HCT116 (cell line): ENCODE data around the gene SRGAP3. TPM values are rescaled to one million over a fixed set of nuclear protein-coding genes. Genes with fewer than 3 reads are reported as not detected.

Source experiments
- ATAC-seq: fragments of 200-7000 bp; cut with Tn5 transposase; 2 replicates; pipeline ENCODE4 v1.9.1; 2020; ENCODE audit warnings: mild to moderate bottlenecking, moderate library complexity
- BruUV-seq: library from RNA; stranded (reverse); fragments of 400-500 nt; replicated peaks from 2 replicates; lab custom pipeline; 2021; lab: Mats Ljungman, UMichigan
- CTCF ChIA-PET: fragments of 300-600 bp; sonication (Branson Sonifier 250); formaldehyde crosslinking; loops from one replicate; lab custom pipeline; 2021; ENCODE audit warnings: antibody characterized with exemption; lab: Charles Lee
- POLR2A ChIA-PET: fragments of 300-600, 350-600 bp; sonication (Branson Sonifier 250); formaldehyde crosslinking; loops from one replicate; lab custom pipeline; 2021; ENCODE audit warnings: antibody characterized with exemption; lab: Charles Lee
- RAD21 ChIA-PET, 2 experiments: fragments of 300-600 bp; sonication (Branson Sonifier 250); formaldehyde crosslinking; loops; one replicate each; lab custom pipeline; 2023; ENCODE audit warnings: low total read pairs in 2 of 2; ENCODE audit not compliant: uncharacterized antibody in 2 of 2, unreplicated experiment in 2 of 2, low non-redundant PET in 1 of 2; lab: Charles Lee
- DNase-seq: peaks from one replicate; pipeline ENCODE4 v3.0.0-alpha.2; 2010; ENCODE audit warnings: low read depth, low spot score
- H2AFZ ChIP-seq: fragments of 200-600 bp; shearing (Covaris generic), sonication (generic); 2 replicates; pipeline ENCODE4 v1.6.1; 2017; ENCODE audit warnings: low read depth, mixed run types, mixed read lengths, antibody characterized with exemption, low read length; ENCODE audit not compliant: poor library complexity, severe bottlenecking
- H3K27ac ChIP-seq: 2 replicates; pipeline ENCODE4 v1.5.1; 2012; ENCODE audit warnings: low read depth, low read length
- H3K27me3 ChIP-seq: fragments of 200-600 bp; sonication (generic); 2 replicates; pipeline ENCODE4 v1.6.1; 2016; ENCODE audit warnings: mixed run types, low read length, mixed read lengths; ENCODE audit not compliant: insufficient read depth
- H3K36me3 ChIP-seq, 2 experiments: fragments of 200-500 bp in 1 of 2; fragments of 200-600 bp in 1 of 2; sonication (Bioruptor generic) in 1 of 2; sonication (generic) in 1 of 2; 2 replicates each; pipeline versions ENCODE4 v1.5.1 to v1.6.1; 2014 to 2016; ENCODE audit warnings: low read length in 2 of 2, inconsistent platforms in 1 of 2, mixed read lengths in 1 of 2, mixed run types in 1 of 2; ENCODE audit not compliant: insufficient read depth in 2 of 2, control insufficient read depth in 1 of 2
- H3K4me1 ChIP-seq, 2 experiments: fragments of 200-600 bp in 1 of 2; sonication (generic) in 1 of 2; 2 replicates each; pipeline versions ENCODE4 v1.5.1 to v1.6.1; 2012 to 2017; ENCODE audit warnings: low read length in 2 of 2, inconsistent platforms in 1 of 2, mild to moderate bottlenecking in 1 of 2, mixed read lengths in 1 of 2, mixed run types in 1 of 2, moderate library complexity in 1 of 2; ENCODE audit not compliant: insufficient read depth in 2 of 2, control insufficient read depth in 1 of 2
- H3K4me2 ChIP-seq: fragments of 200-600 bp; sonication (generic); 2 replicates; pipeline ENCODE4 v1.6.1; 2017; ENCODE audit warnings: mixed run types, low read length, mixed read lengths
- H3K4me3 ChIP-seq, 2 experiments: fragments of 200-600 bp in 1 of 2; sonication (generic) in 1 of 2; replicated peaks in 1 of 2; 2 replicates each; pipeline ENCODE4 v1.5.1; 2011 to 2016; ENCODE audit warnings: low read length in 2 of 2, control low read depth in 1 of 2, low read depth in 1 of 2, mild to moderate bottlenecking in 1 of 2, mixed read lengths in 1 of 2, mixed run types in 1 of 2
- H3K79me2 ChIP-seq: fragments of 200-600 bp; sonication (generic); 2 replicates; pipeline ENCODE4 v1.6.1; 2017; ENCODE audit warnings: mild to moderate bottlenecking, mixed run types, low read length, moderate library complexity, mixed read lengths; ENCODE audit not compliant: insufficient read depth
- H3K9ac ChIP-seq: fragments of 200-600 bp; sonication (generic); 2 replicates; pipeline ENCODE4 v1.6.1; 2016; ENCODE audit warnings: low read length, mixed read lengths
- H3K9me2 ChIP-seq: fragments of 200-600 bp; sonication (generic), shearing (Covaris generic); 2 replicates; pipeline ENCODE4 v1.6.1; 2017; ENCODE audit warnings: mixed run types, mild to moderate bottlenecking, moderate library complexity; ENCODE audit not compliant: insufficient read depth
- H3K9me3 ChIP-seq, 2 experiments: fragments of 200-500 bp in 1 of 2; fragments of 200-600 bp in 1 of 2; sonication (Bioruptor generic) in 1 of 2; sonication (generic) in 1 of 2; 2 replicates each; pipeline ENCODE4 v1.6.1; 2014 to 2017; ENCODE audit warnings: low read length in 2 of 2, mixed read lengths in 2 of 2, inconsistent platforms in 1 of 2, low read depth in 1 of 2, mild to moderate bottlenecking in 1 of 2, mixed run types in 1 of 2, moderate library complexity in 1 of 2; ENCODE audit not compliant: control insufficient read depth in 1 of 2, insufficient read depth in 1 of 2
- H4K20me1 ChIP-seq: fragments of 200-600 bp; sonication (generic), shearing (Covaris generic); 2 replicates; pipeline ENCODE4 v1.6.1; 2017; ENCODE audit warnings: mixed run types, mild to moderate bottlenecking, moderate library complexity; ENCODE audit not compliant: insufficient read depth
- ATF3 ChIP-seq: IDR thresholded peaks from 2 replicates; pipeline ENCODE4 v1.6.1; 2012
- CEBPB ChIP-seq: IDR thresholded peaks from 2 replicates; pipeline ENCODE4 v1.6.1; 2012; ENCODE audit warnings: low read depth
- CTCF ChIP-seq, 3 experiments: fragments of 200-600 bp in 1 of 3; sonication (generic) in 1 of 3; IDR thresholded peaks in 2 of 3; conservative IDR thresholded peaks in 1 of 3; 2 replicates each; pipeline ENCODE4 v1.5.1; 2012 to 2017; ENCODE audit warnings: low read depth in 2 of 3, low read length in 2 of 3, antibody characterized with exemption in 1 of 3, borderline replicate concordance in 1 of 3, control low read depth in 1 of 3, mild to moderate bottlenecking in 1 of 3, mixed read lengths in 1 of 3, mixed run types in 1 of 3, moderate library complexity in 1 of 3; ENCODE audit not compliant: insufficient read depth in 1 of 3
- EGR1 ChIP-seq: IDR thresholded peaks from 2 replicates; pipeline ENCODE4 v1.6.1; 2012; ENCODE audit warnings: low read depth
- EZH2 ChIP-seq: fragments of 200-600 bp; sonication (generic); IDR thresholded peaks from 2 replicates; pipeline ENCODE4 v1.6.1; 2017; ENCODE audit warnings: antibody characterized with exemption, mixed run types
- MAX ChIP-seq: IDR thresholded peaks from 2 replicates; pipeline ENCODE4 v1.6.1; 2012
- POLR2A ChIP-seq: IDR thresholded peaks from 2 replicates; pipeline ENCODE4 v1.7.0; 2011; ENCODE audit warnings: borderline replicate concordance; ENCODE audit not compliant: insufficient read depth, insufficient read length; ENCODE audit errors: extremely low read depth
- POLR2AphosphoS5 ChIP-seq: IDR thresholded peaks from 2 replicates; pipeline ENCODE4 v1.6.1; 2011; ENCODE audit warnings: mild to moderate bottlenecking, low read depth, low read length, moderate library complexity
- SIN3A ChIP-seq: IDR thresholded peaks from 2 replicates; pipeline ENCODE4 v1.6.1; 2012; ENCODE audit warnings: low read depth
- SP1 ChIP-seq: IDR thresholded peaks from 2 replicates; pipeline ENCODE4 v1.6.1; 2012; ENCODE audit warnings: low read depth
- SRF ChIP-seq: IDR thresholded peaks from 2 replicates; pipeline ENCODE4 v1.6.1; 2012; ENCODE audit warnings: low read depth
- YY1 ChIP-seq: IDR thresholded peaks from 2 replicates; pipeline ENCODE4 v1.6.1; 2011; ENCODE audit warnings: low read length, low read depth, moderate library complexity, mild to moderate bottlenecking; ENCODE audit not compliant: insufficient replicate concordance; ENCODE audit errors: extremely low read depth
- ZBTB33 ChIP-seq: IDR thresholded peaks from 2 replicates; pipeline ENCODE4 v1.6.1; 2011; ENCODE audit warnings: mild to moderate bottlenecking, low read length, moderate library complexity; ENCODE audit not compliant: insufficient replicate concordance; ENCODE audit errors: extremely low read depth
- ZFX ChIP-seq: fragments of 450-650 bp; IDR thresholded peaks from 2 replicates; pipeline ENCODE4 v1.6.1; 2017
- intact Hi-C: fragments of 100-400 bp; cut with micrococcal nuclease; formaldehyde crosslinking; loops from 2 replicates; pipeline ENCODE4 v1.10.0; 2022
- total RNA-seq: library from RNA; stranded (reverse); gene quantifications from one replicate; pipeline ENCODE4 v1.2.1, GENCODE V29; 2021; ENCODE audit not compliant: unreplicated experiment

SRGAP3 gene
- total RNA-seq, 1 experiment from 2014 or later, result 8.3 TPM

- H3K9me3 ChIP-seq, result no peaks in the 10 kb centered on the region
- no peak for DNase-seq
- no peaks in the 10 kb centered on the region for H3K36me3 ChIP-seq
- no peaks in the 10 kb centered on the region for H3K79me2 ChIP-seq
- ChIA-PET CTCF (no interaction called here), RAD21 (no interaction called here), POLR2A (no interaction called here)
- no peak overlapping the region for H3K4me2 ChIP-seq
- intact Hi-C loops, result no loop called here
- no peaks in the 10 kb centered on the region for H3K9me2 ChIP-seq
- no peak overlapping the region for H3K27ac ChIP-seq
- no peak overlapping the region for H3K9ac ChIP-seq
- no peaks in the 10 kb centered on the region for H4K20me1 ChIP-seq
- H3K4me1 ChIP-seq, result no peaks in the 10 kb centered on the region
- no peak overlapping the region for H3K4me3 ChIP-seq
- TF ChIP-seq POLR2A, result no peak
- no peak for TF ChIP-seq CTCF (IDR thresholded peaks at IDR 0.05 in 2 of 3, conservative IDR thresholded peaks at IDR 0.05 in 1 of 3; ENCODE audit: borderline replicate concordance in 1 of 3, insufficient read depth in 1 of 3, low read depth in 2 of 3, low read length in 2 of 3)
- TF ChIP-seq POLR2AphosphoS5, result no peak
- TF ChIP-seq ZBTB33, result no peak
- TF ChIP-seq ZFX, result no peak
- no peak for TF ChIP-seq ATF3
- TF ChIP-seq YY1, result no peak
- TF ChIP-seq SP1, result no peak
- TF ChIP-seq CEBPB, result no peak
- TF ChIP-seq SIN3A, result no peak
- TF ChIP-seq EZH2, result no peak
- no peak for TF ChIP-seq SRF
- TF ChIP-seq EGR1, result no peak
- TF ChIP-seq MAX, result no peak
- no peaks in the 10 kb centered on the region for H3K27me3 ChIP-seq
- no peak for ATAC-seq
- no peak overlapping the region for H2AFZ ChIP-seq
- no TSS peak for BruUV-seq
Observed at GRCh38 chr3:9020426-9020825, 229.0 kb downstream of the SRGAP3 start.
